Measurements from ENCODE around the gene MLLT3.

GRCh38 chr9:20307621-20308020 lies 314.7 kb downstream of the MLLT3 start:
- TF ChIP-seq CTCF (IDR thresholded peaks at IDR 0.05 in 4 of 5, conservative IDR thresholded peaks at IDR 0.05 in 1 of 5) (no peak), POLR2A (IDR thresholded peaks at IDR 0.05) (no peak)
